Loucy (cell line): ENCODE data around the gene TMEM179.

Source experiments
- CTCF ChIP-seq: fragments of 200-600 bp; sonication (generic); conservative IDR thresholded peaks from 2 replicates; pipeline ENCODE4 v1.5.1; 2014; ENCODE audit warnings: mild to moderate bottlenecking, antibody characterized with exemption, low read length
- EZH2phosphoT487 ChIP-seq: fragments of 200-600 bp; IDR thresholded peaks from 2 replicates; pipeline ENCODE4 v1.6.1; 2018; ENCODE audit warnings: antibody characterized with exemption, mild to moderate bottlenecking, moderate library complexity, borderline replicate concordance

- TF ChIP-seq CTCF (no peak), EZH2phosphoT487 (no peak)
Observed at GRCh38 chr14:104551851-104552737, 52.5 kb downstream of the TMEM179 start.
